ENCODE data around the gene ATAD3C.

GRCh38 chr1:1507305-1507704 is 57.8 kb downstream of the ATAD3C start:
- TF ChIP-seq CTCF (IDR thresholded peaks at IDR 0.05) (no peak), NFIC (IDR thresholded peaks at IDR 0.05; ENCODE audit: borderline replicate concordance) (no peak), EP300 (IDR thresholded peaks at IDR 0.05; ENCODE audit: borderline replicate concordance in 1 of 2, low read depth in 1 of 2, low read length in 1 of 2) (no peak), EZH2phosphoT487 (IDR thresholded peaks at IDR 0.05; ENCODE audit: borderline replicate concordance, low read depth) (no peak), MEF2A (IDR thresholded peaks at IDR 0.05; ENCODE audit: borderline replicate concordance, low read depth) (no peak), RAD21 (IDR thresholded peaks at IDR 0.05; ENCODE audit: low read length) (no peak), YY1 (IDR thresholded peaks at IDR 0.05; ENCODE audit: low read depth) (no peak), RXRA (IDR thresholded peaks at IDR 0.05; ENCODE audit: borderline replicate concordance, low read depth) (no peak)

Measured in SK-N-SH (cell line).